IMR-90 (cell line): ENCODE results near the gene RFX1.

Source experiments
- CTCF ChIP-seq: conservative IDR thresholded peaks from 2 replicates; pipeline ENCODE4 v1.5.1; 2012; ENCODE audit warnings: mild to moderate bottlenecking, low read depth, low read length, improper control_type of control experiment
- ELK1 ChIP-seq: fragments of 150-350 bp; IDR thresholded peaks from 2 replicates; pipeline ENCODE4 v1.6.1; 2016; ENCODE audit warnings: low read depth, mild to moderate bottlenecking, low read length, moderate library complexity, borderline replicate concordance
- POLR2A ChIP-seq: IDR thresholded peaks from 2 replicates; pipeline ENCODE4 v1.6.1; 2012; ENCODE audit warnings: mild to moderate bottlenecking, low read depth, low read length
- RAD21 ChIP-seq: IDR thresholded peaks from 2 replicates; pipeline ENCODE4 v1.6.1; 2012; ENCODE audit warnings: low read length, improper control_type of control experiment
- RFX5 ChIP-seq: IDR thresholded peaks from 2 replicates; pipeline ENCODE4 v1.8.0; 2012; ENCODE audit warnings: low read depth, mild to moderate bottlenecking, low read length, moderate library complexity
- USF2 ChIP-seq: fragments of 150-350 bp; IDR thresholded peaks from 2 replicates; pipeline ENCODE4 v1.6.1; 2017; ENCODE audit warnings: mild to moderate bottlenecking, antibody characterized with exemption, low read length, low read depth

GRCh38 chr19:14023404-14024235 is 17.5 kb upstream of the RFX1 start:
- peak; percentile 46 for TF ChIP-seq CTCF
- no peak for TF ChIP-seq RAD21
- no peak for TF ChIP-seq ELK1
- TF ChIP-seq RFX5 = no peak
- TF ChIP-seq USF2 = no peak
- no peak for TF ChIP-seq POLR2A
